HPDE6-E6E7 (cell line): ENCODE measurements around the gene TTC39A.

Experiments used
- DNase-seq: peaks from one replicate; pipeline ENCODE4 v3.0.0; 2011; ENCODE audit warnings: missing footprints; ENCODE audit errors: extremely low spot score

TTC39A gene

GRCh38 chr1:51330331-51331201 lies at the start of gene TTC39A:
TTC39A (minus strand) TSS chr1:51330562; CDS start chr1:51330477, 85 bp downstream.
- DNase-seq = no peak

DNA sequence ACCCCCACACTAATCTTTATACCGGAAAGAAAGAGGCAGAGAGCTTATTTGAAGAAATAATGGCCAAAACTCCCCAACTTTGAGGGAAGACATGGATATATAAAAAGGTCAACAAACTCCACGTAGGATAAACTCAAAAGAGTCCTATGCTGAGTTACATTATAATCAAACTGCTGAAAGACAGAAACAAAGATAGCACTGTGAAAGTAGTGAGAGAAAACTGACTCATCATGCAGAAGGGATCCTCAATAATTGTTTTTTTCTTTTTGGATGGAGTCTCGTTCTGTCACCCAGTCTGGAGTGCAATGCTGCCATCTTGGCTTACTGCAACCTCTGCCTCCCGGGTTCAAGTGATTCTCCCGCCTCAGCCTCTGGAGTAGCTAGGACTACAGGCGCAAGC lies 48.5 kb upstream of the TTC39A start:
- no peak for DNase-seq

- DNase-seq = no peak
Measured at GRCh38 chr1:51373898-51374297, 43.5 kb upstream of the TTC39A start.

- DNase-seq = no peak
Measured at GRCh38 chr1:51372561-51372960, 42.2 kb upstream of the TTC39A start.

- DNase-seq = no peak
Measured at GRCh38 chr1:51369171-51369570, 38.8 kb upstream of the TTC39A start.

DNA sequence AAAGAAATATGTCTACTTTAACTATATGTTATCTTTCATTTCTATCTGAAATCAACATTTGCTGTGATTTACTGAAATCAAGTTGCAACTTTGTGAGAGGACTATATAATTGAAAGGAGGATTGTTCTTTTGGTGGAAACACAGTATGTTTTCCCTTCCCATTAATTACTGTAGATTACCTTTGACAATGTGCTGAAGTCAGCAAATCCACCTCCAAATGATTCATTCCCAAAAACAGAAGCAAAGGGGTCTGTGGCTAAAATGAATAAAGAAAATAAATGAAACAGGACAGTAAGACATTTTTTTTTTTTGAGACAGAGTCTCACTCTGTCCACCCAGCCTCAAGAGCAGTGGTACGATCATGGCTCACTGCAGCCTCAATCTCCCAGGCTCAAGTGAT lies 35.4 kb upstream of the TTC39A start:
- DNase-seq = no peak

GRCh38 chr1:51359879-51360278 lies 29.5 kb upstream of the TTC39A start:
- no peak for DNase-seq

DNA sequence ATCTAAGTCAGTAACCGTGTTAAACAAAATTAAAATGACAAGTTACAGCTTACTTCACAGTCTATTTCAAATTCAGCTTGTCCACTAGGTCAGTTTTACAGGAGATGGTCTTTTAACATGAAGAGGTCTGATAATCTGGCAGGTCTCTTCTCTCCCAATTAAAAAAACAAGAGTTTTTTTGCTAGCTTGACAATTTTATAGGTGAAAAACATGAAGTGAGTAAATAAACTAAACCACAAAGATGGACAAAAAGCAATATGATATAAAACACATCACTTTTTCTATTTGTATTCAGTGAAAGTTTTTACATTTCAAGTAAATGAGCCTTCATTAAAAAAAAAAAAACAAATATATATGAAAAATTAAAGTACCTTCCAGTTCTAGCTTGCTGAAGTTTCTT lies 25.0 kb upstream of the TTC39A start:
- DNase-seq = no peak

DNA sequence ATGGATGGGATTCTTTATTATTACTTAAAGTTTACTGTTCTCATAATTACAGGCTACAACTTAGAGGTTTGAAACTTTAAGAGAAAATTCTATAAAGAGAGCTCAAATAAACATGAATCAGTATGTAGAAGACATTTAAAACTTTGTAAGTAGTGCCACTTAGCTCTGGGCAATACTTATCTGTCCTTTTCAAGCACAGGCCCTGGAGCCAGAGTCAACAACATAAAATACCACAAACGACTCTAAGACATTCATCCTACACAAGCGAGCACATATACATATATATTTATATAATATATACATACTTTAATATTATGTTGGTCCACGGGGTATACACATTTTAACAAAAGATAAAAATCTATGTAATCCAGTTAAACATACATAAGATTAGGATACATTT lies 24.1 kb upstream of the TTC39A start:
- no peak for DNase-seq

DNA sequence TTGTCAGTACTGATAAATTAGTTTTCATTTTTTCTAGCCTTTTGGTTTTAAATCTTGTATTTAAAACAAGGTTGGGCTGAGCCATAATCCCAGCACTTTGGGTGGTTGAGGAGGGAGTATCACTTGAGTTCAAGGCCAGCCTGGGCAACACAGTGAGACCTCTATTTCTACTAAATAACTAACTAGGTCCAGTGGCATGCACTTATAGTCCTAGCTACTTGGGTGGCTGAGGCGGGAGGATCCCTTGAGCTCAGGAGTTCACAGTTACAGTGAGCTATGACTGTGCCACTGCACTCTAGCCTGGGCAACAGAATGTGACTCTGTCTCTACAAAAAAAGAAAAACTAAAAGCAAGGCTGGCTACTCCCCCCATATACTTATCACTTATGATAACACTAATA lies 21.5 kb upstream of the TTC39A start:
- DNase-seq = no peak

- DNase-seq = no peak
Measured at GRCh38 chr1:51349862-51350261, 19.5 kb upstream of the TTC39A start.

GRCh38 chr1:51348147-51348527 lies 17.8 kb upstream of the TTC39A start:
- DNase-seq = no peak

- no peak for DNase-seq
Measured at GRCh38 chr1:51347398-51348146, 17.2 kb upstream of the TTC39A start.

DNA sequence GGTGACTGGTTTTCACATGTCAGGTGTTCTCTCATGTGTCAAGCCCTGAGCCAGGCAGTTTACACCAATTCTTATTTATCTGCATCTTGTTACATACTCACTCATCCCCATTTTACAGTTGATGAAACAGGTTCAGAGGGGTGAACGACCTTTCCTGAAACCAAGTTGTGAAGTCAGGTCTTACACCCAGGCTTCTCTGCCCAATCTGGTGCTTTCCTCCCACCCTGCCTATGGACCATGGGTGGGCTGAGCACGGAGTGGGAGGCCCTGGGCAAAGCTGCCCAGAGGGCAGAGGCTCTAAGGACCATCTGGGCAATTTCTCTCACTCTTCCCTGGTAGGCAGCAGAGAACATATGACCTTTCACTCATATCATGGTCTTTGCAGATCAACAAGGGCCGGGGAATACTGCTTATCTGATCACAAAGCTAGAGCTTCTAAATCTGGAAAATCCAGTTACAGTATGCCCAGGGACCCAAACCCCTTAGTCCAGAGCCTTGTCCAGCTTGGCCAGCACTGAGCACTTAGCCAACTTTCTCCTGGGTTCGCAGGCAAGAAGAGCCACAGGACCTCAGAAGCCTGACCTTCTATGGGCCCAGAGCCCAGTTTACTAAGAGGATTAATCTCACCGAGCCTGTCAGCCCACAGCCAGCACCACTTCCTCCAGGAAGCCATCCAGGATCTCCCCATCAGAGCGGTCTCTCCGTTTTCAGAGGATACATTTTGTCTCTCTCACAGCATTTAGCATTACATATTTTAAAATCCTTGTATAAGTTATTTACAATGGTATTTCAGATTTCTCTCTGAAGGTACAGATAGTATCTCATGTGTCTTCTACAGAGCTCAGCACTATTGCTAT lies 16.0 kb upstream of the TTC39A start:
- DNase-seq = no peak

- DNase-seq = no peak
Measured at GRCh38 chr1:51345300-51345687, 14.9 kb upstream of the TTC39A start.

GRCh38 chr1:51344602-51345299 lies 14.4 kb upstream of the TTC39A start:
- no peak for DNase-seq

DNA sequence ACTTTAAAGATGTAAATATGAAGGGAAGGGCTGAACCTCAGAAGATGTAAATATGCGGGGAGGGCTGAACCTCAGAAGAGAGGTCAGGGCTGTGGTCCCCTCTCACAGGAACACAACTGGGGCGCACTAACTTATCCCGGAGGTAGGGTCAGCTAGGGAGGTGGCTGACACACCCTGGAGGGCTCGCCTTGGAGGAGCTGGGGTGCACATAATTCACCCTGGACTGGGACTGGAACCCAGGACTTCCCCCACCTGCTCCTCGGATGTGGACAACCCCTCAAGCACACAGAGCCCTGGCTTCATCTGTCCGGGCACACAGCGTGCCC lies 13.9 kb upstream of the TTC39A start:
- DNase-seq = no peak

- DNase-seq = no peak
Measured at GRCh38 chr1:51343624-51344023, 13.3 kb upstream of the TTC39A start.

GRCh38 chr1:51342591-51343206 lies 12.3 kb upstream of the TTC39A start:
- DNase-seq = no peak

DNA sequence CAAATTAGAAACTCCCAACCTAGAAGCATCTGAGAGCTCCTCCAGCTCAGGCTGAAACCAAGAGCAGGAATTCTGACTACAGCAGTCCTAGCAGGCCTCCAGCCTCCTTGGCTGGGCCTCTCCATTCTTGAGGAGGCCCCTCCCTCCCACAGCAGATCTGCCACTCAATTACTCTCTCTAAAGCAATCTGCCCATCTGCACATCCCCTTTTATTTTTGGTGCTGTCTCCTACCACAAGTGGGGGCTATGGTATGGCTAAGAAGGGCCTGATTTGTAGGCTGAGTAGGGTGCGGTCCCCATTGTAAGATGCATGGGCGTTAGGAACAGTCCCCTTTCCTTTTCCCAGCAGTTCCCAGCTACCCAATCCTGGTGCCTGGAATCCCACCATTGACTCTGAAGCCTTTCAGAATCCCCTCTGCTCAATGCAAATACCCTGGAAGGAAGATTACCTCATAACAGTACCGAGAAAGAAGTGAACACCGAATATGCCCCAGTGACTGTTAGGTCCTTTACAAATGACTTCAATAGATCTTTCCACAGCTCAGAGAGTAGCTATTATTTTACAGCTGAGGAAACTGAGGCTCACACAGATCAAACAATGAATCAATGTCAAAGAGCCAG lies 11.6 kb upstream of the TTC39A start:
- no peak for DNase-seq

DNA sequence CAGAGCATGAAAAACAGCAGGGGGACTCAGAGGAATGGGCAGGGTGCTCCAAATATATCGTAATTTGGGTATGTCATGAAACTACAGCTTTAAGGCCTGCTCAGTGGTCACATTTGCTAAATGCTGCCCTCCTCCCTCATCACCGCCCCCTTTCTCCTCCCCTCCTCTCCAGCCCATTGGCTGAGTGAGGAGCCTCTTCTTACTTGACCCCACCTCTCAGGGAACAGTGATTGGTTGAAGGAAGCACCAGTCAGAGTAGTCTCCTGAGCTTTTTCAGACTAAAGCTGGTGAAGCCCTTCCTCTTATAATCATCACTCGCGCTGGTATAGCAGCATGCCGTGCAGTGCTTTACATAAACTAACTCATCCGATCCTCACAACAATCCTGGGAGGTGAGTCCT lies 10.0 kb upstream of the TTC39A start:
- DNase-seq = no peak
